GM21723 (cell line): ENCODE data around the gene HMGCLL1.

Experiments used
- ATAC-seq: cut with Tn5 transposase; IDR thresholded peaks from one replicate; pipeline ENCODE4 v1.9.1; 2021; ENCODE audit warnings: mild to moderate bottlenecking, moderate library complexity; ENCODE audit not compliant: unreplicated experiment

Gene HMGCLL1

DNA sequence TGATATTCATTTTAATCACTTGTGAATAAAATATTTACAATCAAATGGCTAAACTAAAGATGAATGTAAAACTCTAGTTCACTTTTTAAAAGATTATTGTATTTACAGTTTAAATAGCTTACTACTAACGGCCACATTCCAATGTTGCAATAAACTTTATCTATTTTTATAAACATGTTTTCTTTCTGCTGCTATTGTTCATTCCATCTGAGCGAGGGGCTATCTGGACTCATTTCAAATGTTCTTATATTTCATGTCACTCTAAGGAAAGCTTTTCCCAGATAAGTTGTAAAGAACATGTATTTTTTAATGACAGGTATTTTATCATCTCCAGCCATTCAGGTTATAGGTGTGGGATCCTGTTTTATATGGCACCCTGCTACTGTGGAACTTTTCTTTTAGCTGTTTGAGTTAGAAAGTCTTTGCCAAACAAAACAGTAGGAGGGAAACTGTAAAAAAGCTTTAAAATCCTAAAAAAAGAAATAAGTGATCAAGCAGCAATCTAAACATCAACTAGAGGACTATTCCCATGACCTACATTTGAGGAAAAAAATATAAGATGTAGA is 42.5 kb downstream of the HMGCLL1 start:
- no peak for ATAC-seq

- no peak for ATAC-seq
Observed at GRCh38 chr6:55531496-55531895, 47.5 kb downstream of the HMGCLL1 start.

DNA sequence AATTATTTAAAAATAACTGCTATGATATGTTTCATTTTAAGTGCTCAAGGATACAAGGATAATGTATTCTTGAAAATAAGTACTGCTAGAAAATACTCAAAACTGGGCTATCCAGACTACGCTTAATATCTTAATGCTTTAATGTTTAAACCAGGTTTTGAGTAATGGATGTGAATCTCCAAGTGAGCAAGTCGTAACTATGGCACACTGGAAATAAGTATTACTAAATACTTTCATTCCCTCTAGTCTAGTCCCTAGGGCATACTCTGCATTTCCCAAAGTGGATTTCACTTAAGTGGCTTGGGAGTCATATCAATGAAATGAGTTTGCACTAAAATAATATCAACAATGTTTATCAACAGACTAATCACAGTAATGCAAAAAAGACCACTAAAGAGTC is 48.1 kb downstream of the HMGCLL1 start:
- no peak for ATAC-seq

- no peak for ATAC-seq
Observed at GRCh38 chr6:55528624-55529023, 50.4 kb downstream of the HMGCLL1 start.

DNA sequence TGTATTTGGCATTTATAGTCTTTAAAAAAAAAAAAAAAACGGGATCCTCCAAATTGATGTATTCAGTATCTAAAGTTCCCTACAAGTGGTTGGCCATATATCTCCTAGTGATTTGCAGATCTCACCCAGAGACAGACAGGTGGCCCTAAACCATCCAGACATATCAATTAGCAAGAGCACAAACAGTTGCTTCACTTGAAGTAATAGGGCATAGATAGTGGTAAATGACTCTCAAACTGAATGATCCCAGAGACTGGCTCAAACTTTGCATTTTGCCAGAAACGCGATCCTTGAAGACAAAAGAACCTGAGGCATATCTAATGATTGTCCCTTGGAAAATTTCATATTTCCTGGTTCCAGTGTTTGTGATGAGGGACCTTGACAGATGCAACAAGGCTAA is 54.6 kb downstream of the HMGCLL1 start:
- ATAC-seq: no peak

DNA sequence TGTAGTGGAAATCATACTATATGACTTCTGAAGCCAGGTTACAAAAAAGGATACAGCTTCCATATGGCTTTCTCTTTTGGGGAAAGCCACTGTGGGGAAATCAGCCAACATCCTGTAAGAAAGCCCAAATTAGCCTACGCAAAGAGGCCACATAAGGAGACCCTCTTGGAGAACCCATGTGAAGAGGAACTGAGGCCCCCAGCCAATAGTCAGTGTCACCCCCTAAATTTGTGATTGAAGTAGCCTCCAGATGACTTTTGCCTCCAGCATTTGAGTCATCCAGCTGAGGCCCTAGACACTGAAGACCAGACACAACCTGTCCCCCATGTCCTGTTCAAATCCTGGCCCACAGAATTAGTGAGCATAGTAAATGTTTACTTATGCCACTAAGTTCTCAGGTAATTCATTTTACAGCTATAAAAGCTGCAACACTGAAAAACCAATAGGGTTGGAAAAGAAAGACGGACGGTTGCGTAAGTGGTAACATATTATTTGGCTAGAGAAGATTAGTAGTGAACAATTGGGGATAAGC is 60.4 kb downstream of the HMGCLL1 start:
- ATAC-seq: no peak

DNA sequence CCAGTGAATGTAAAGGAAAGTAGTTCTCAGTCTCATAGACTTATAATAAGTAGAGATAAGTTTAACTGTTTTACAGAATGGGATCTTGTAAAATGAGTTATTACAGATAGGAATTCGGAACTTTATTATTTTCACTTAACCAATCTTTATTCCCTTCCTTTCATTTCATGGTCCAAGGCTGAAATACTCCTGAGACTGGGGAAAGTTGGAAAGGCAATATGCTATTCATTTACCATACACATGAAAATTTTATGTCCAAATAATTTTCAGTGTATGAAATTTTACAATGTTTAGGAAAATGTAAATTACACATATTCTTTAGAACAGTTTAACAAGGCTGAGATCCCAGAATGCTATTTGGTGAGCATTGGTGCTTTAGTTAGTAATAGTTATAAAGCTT is 62.3 kb downstream of the HMGCLL1 start:
- ATAC-seq: no peak

- no peak for ATAC-seq
Observed at GRCh38 chr6:55512904-55513303, 66.1 kb downstream of the HMGCLL1 start.

DNA sequence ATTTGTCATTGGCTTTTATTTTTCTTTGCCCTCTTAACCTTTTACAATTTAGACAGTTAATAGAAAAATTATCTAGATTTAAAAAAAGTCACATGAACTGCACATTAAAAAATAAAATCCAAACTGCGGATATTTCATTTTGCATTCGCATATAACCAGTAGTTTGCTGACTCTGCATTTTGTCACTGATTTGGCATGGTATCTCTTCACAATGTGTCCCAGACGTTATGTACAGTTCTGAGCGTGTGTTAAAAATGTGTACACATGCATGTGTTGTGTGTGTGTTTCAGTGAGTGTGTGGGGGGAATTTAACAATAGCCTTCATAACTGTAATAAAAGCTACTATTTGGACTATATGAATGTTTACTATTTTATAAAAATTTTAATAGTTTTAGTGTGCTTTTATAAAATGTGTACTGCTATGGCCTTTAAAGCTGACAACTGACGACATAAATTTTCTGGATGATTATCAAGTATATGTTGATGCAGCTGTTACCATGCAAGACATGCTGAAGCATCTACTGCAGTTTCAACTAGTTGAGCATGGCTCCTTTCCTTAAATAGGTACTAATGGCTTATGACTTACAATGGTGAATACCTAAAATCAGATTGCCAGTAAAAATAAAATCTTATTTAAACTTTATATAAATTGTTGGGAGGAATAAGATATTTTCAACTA is 67.7 kb downstream of the HMGCLL1 start:
- no peak for ATAC-seq

GRCh38 chr6:55499591-55499990 is 79.4 kb downstream of the HMGCLL1 start:
- no peak for ATAC-seq

DNA sequence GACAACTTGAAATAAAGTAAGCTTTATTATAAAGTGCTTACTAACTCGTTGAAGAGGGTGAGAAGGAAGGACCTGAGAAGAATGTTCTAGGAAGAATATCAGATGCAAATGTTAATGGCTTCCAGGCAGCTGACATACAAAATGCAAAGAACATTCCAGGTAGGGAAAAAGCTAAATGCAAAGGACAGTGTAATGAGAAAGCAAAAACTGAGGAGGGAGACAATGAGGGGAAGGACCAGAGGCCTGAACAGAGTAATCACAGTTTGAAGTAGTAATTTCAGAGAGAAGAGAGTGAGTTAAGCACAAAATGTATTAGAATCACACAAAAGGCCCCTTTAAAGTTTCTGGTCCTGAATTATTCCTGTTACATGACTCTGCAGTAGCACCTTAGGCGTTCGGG is 81.3 kb downstream of the HMGCLL1 start:
- no peak for ATAC-seq

DNA sequence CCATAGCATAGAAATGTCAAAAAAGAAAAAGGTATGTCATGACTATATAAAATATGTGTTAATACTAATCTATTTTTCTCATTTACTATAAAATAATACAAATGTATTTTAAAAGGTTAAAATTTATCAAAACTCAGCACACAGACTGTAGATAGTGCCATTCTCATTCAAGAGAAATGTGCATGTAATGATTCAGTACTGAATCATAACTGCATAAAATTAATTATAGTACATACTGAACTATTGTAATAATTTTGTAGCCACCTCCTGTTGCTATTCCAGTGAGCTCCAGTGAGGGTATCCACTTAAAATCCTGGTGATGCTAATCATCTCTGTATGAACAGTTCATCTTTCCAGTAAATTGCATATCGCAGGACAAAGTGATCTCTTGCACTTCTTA is 82.8 kb downstream of the HMGCLL1 start:
- no peak for ATAC-seq

GRCh38 chr6:55495277-55495676 is 83.7 kb downstream of the HMGCLL1 start:
- ATAC-seq: no peak

DNA sequence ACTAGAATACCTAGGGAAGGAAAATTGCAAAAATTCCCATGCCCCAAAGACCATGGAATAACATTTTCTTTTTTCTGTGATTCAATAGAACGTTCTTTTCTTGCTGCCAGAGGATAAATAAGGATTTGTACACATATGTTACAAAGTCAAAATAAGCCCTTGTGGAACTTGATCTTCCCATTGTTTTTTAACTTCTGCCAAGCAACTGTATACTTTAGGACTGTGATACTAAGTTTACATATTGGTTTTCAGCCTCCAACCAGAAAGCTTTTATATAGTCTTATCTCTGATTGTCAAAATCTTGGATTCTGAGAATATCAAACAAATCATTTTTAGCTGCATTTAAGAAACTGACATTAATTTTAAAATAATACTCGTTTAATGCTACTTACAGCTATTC is 84.6 kb downstream of the HMGCLL1 start:
- ATAC-seq: no peak

GRCh38 chr6:55492259-55492658 is 86.7 kb downstream of the HMGCLL1 start:
- no peak for ATAC-seq

DNA sequence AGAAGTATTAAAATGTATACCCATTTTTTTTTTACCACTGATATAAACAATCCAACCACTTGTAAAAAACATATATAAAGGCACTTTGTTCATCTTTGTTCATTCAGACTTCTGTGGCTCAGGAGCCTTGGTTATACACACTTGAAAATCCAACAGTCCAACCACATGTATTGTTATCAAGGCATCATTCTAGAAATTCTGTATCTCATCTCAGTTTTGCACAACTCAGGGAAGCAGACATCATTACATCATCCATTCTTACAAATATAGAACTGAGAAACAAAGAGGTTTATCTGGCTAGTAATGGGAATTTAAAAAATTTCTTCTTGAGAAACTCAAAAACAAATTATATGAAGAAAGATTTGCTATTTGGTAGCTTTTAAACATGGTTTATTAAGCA is 88.1 kb downstream of the HMGCLL1 start:
- no peak for ATAC-seq

- no peak for ATAC-seq
Observed at GRCh38 chr6:55474382-55474781, 104.6 kb downstream of the HMGCLL1 start.

DNA sequence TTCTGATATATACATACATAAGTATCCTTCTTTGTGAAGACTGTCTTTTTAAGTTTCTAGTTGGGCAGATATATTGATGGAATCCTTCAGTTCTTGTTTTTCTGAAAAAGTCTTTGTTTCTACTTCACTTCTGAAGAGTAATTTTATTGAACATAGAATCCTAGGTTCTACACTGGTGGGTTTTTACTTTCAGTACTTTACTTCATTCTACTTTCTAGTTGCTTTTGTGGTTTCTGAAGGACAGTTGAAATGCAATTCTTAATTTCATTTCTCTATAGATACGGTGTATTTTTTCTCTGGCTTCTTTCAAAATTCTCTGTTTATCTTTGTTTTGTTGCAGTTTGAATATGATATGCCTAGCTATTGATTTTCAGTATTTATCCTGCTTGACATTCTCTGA is 105.3 kb downstream of the HMGCLL1 start:
- ATAC-seq: no peak

DNA sequence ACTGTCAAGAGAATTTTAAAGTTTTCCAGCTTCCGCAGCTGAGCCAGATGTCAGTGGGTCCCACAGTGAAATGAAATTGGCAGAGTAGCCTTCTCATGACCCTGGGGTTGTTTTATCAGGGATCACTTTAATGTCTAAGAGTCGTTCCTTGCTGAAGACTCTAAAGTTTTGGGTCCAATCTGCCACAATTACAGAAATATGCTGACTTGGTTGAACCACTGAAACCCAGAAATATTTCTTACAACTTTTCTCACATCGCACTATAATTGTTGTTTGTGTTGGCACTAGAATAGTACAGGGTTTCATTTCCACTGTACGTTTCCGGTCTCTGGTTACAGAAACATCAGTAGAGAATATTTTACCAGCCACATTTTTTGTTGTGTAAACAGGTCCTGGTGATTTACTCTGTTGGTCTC is 109.0 kb downstream of the HMGCLL1 start:
- no peak for ATAC-seq

- ATAC-seq: no peak
Observed at GRCh38 chr6:55456016-55456415, 123.0 kb downstream of the HMGCLL1 start.

- no peak for ATAC-seq
Observed at GRCh38 chr6:55450005-55450404, 129.0 kb downstream of the HMGCLL1 start.

DNA sequence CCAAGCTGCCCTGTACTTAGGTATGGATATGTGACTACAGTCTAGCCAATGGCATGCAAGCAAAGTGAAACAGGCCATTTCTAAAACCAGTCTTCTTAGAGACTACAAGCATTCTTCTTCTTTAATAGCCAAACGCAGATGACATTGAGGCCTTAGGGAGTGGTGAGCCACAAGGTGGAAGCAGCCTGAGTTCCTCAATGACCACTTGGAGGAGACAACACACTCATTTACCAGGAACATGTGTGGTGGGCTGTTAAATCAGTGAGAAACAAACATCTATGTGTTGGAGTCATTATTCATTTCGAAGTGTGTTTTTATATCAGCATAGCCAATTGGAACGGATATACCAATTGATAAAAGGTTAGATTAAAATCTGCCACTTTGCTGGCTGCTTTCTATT is 129.8 kb downstream of the HMGCLL1 start:
- ATAC-seq: no peak

DNA sequence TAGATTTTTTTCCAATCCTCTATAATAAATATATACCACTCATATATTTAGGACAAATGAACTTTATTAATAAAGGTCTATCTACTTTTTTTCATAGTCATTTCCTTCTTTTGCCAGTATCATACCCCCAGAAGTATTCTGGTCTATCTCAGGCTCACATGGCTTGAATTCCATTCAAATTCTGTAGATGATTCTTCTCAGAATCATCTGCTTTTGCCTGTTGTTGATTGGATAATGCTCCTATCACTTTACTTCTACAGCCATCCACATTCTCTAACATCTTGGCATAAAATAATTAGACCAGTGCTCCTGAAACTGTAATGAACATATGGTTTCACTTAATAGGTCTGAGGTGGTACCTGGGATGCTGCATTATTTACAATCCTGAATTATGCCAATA is 130.5 kb downstream of the HMGCLL1 start:
- no peak for ATAC-seq
